ENCODE results near the gene PLIN5. TPM values are rescaled to one million over a fixed set of nuclear protein-coding genes. Genes with fewer than 3 reads are reported as not detected.

PLIN5 gene
- polyA plus RNA-seq, 1 donor from 2014 or later: 1.3 TPM

- H3K27me3 ChIP-seq (ENCODE audit: insufficient read depth, low read depth, low read length): no peaks in the 10 kb centered on the region
These were observed 13.2 kb downstream of the PLIN5 start for GRCh38 chr19:4521888-4522242.

DNA sequence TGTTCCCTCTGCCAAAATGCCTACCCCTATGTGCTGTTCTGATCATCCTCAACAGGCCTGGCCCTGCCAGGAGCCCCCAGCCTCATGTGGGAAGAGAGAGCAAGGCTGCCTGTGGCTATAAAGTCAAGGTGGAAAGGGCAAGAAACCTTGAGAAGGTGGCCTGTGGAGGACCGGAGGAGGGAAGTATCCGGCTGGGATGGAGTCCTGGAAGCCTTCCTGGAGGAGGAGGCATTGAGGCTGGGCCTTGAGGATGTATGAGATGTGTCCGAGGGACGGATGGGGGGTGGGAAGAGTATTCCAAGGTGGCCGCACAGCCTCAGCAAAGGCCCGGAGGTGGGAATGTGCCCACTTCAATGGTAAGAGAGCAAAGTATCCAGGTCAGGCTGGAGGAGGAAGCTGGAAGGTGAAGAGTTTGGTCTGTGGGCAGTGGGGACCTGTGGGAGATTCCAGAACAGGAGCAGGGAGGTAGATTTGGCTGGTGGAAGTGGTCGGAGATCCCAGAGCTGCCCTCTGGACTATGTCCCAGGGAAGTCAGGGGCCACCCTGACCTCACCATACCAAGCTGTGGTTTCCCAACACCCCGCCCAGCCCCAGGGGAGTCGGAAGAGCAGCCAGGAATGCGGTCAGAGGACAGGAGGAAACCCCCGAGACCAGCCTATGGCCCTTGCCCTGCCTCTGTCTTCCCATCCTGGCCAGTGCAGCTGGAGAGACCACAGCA, 13.7 kb downstream of the PLIN5 start:
- Histone ChIP-seq H3K27ac (ENCODE audit: low read length) (no peak overlapping the region), H3K36me3 (ENCODE audit: insufficient read depth, low read length) (no peaks in the 10 kb centered on the region), H3K9me3 (ENCODE audit: low read length) (no peaks in the 10 kb centered on the region), H3K9me2 (ENCODE audit: insufficient read depth, low read length) (no peaks in the 10 kb centered on the region), H4K20me1 (ENCODE audit: insufficient read depth) (no peaks in the 10 kb centered on the region), H3K4me2 (ENCODE audit: low read length) (no peak overlapping the region), H3K9ac (ENCODE audit: low read length) (no peak overlapping the region), H3K4me3 (ENCODE audit: low read length) (no peak overlapping the region), H2AFZ (ENCODE audit: low read depth, low read length) (no peak overlapping the region), H3K79me2 (replicated peaks; ENCODE audit: insufficient read depth, low read length) (no peaks in the 10 kb centered on the region), H3K27me3 (ENCODE audit: insufficient read depth, low read depth, low read length) (no peaks in the 10 kb centered on the region), H3F3A (ENCODE audit: insufficient read depth, low read length, poor library complexity, severe bottlenecking) (no peaks in the 10 kb centered on the region)
- TF ChIP-seq EP300 (conservative IDR thresholded peaks at IDR 0.05; ENCODE audit: poor library complexity, severe bottlenecking) (no peak), CTCF (IDR thresholded peaks at IDR 0.05; ENCODE audit: poor library complexity, severe bottlenecking) (no peak), EZH2 (IDR thresholded peaks at IDR 0.05; ENCODE audit: borderline replicate concordance, insufficient read depth, low read length, poor library complexity, severe bottlenecking) (no peak), MXI1 (conservative IDR thresholded peaks at IDR 0.05; ENCODE audit: poor library complexity, severe bottlenecking) (no peak), RAD21 (conservative IDR thresholded peaks at IDR 0.05) (no peak), SMC3 (conservative IDR thresholded peaks at IDR 0.05; ENCODE audit: poor library complexity) (no peak), POLR2AphosphoS5 (IDR thresholded peaks at IDR 0.05) (no peak)
- TF ChIP-seq, protein P1, sequence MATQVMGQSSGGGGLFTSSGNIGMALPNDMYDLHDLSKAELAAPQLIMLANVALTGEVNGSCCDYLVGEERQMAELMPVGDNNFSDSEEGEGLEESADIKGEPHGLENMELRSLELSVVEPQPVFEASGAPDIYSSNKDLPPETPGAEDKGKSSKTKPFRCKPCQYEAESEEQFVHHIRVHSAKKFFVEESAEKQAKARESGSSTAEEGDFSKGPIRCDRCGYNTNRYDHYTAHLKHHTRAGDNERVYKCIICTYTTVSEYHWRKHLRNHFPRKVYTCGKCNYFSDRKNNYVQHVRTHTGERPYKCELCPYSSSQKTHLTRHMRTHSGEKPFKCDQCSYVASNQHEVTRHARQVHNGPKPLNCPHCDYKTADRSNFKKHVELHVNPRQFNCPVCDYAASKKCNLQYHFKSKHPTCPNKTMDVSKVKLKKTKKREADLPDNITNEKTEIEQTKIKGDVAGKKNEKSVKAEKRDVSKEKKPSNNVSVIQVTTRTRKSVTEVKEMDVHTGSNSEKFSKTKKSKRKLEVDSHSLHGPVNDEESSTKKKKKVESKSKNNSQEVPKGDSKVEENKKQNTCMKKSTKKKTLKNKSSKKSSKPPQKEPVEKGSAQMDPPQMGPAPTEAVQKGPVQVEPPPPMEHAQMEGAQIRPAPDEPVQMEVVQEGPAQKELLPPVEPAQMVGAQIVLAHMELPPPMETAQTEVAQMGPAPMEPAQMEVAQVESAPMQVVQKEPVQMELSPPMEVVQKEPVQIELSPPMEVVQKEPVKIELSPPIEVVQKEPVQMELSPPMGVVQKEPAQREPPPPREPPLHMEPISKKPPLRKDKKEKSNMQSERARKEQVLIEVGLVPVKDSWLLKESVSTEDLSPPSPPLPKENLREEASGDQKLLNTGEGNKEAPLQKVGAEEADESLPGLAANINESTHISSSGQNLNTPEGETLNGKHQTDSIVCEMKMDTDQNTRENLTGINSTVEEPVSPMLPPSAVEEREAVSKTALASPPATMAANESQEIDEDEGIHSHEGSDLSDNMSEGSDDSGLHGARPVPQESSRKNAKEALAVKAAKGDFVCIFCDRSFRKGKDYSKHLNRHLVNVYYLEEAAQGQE (IDR thresholded peaks at IDR 0.05; ENCODE audit: borderline replicate concordance): no peak

More at GRCh38 chr19:4521888-4522242, 13.2 kb downstream of the PLIN5 start:
- H3K4me2 ChIP-seq (ENCODE audit: low read length): no peak overlapping the region
- no peak overlapping the region for H2AFZ ChIP-seq (ENCODE audit: low read depth, low read length)
- no peaks in the 10 kb centered on the region for H3F3A ChIP-seq (ENCODE audit: insufficient read depth, low read length, poor library complexity, severe bottlenecking)
- no peak overlapping the region for H3K9ac ChIP-seq (ENCODE audit: low read length)
- H3K9me3 ChIP-seq (ENCODE audit: low read length): no peaks in the 10 kb centered on the region
- no peaks in the 10 kb centered on the region for H4K20me1 ChIP-seq (ENCODE audit: insufficient read depth)
- no peaks in the 10 kb centered on the region for H3K9me2 ChIP-seq (ENCODE audit: insufficient read depth, low read length)
- TF ChIP-seq EZH2 (IDR thresholded peaks at IDR 0.05; ENCODE audit: borderline replicate concordance, insufficient read depth, low read length, poor library complexity, severe bottlenecking) (no peak), RAD21 (conservative IDR thresholded peaks at IDR 0.05) (no peak), MXI1 (conservative IDR thresholded peaks at IDR 0.05; ENCODE audit: poor library complexity, severe bottlenecking) (no peak), EP300 (conservative IDR thresholded peaks at IDR 0.05; ENCODE audit: poor library complexity, severe bottlenecking) (no peak), SMC3 (conservative IDR thresholded peaks at IDR 0.05; ENCODE audit: poor library complexity) (no peak), CTCF (IDR thresholded peaks at IDR 0.05; ENCODE audit: poor library complexity, severe bottlenecking) (no peak), TAF1 (IDR thresholded peaks at IDR 0.05; ENCODE audit: low read depth) (no peak), POLR2AphosphoS5 (IDR thresholded peaks at IDR 0.05) (no peak)
- TF ChIP-seq, protein P1 (IDR thresholded peaks at IDR 0.05; ENCODE audit: borderline replicate concordance): no peak
- no peak overlapping the region for H3K4me3 ChIP-seq (ENCODE audit: low read length)
- no peak overlapping the region for H3K27ac ChIP-seq (ENCODE audit: low read length)
- no peaks in the 10 kb centered on the region for H3K36me3 ChIP-seq (ENCODE audit: insufficient read depth, low read length)
- H3K79me2 ChIP-seq (replicated peaks; ENCODE audit: insufficient read depth, low read length): no peaks in the 10 kb centered on the region

All from neural cell (in vitro differentiated cells).